GM23248 (cell line): ENCODE results near the gene EVC.

Experiments used
- EZH2 ChIP-seq: fragments of 200-600 bp; sonication (generic); IDR thresholded peaks from 2 replicates; pipeline ENCODE4 v1.6.1; 2018; ENCODE audit warnings: antibody characterized with exemption, mild to moderate bottlenecking; ENCODE audit not compliant: insufficient read depth, poor library complexity, severe bottlenecking
- EZH2phosphoT487 ChIP-seq: fragments of 200-600 bp; sonication (generic); IDR thresholded peaks from 2 replicates; pipeline ENCODE4 v1.6.1; 2018; ENCODE audit warnings: antibody characterized with exemption, moderate library complexity, mild to moderate bottlenecking, low read depth; ENCODE audit not compliant: insufficient read depth

DNA sequence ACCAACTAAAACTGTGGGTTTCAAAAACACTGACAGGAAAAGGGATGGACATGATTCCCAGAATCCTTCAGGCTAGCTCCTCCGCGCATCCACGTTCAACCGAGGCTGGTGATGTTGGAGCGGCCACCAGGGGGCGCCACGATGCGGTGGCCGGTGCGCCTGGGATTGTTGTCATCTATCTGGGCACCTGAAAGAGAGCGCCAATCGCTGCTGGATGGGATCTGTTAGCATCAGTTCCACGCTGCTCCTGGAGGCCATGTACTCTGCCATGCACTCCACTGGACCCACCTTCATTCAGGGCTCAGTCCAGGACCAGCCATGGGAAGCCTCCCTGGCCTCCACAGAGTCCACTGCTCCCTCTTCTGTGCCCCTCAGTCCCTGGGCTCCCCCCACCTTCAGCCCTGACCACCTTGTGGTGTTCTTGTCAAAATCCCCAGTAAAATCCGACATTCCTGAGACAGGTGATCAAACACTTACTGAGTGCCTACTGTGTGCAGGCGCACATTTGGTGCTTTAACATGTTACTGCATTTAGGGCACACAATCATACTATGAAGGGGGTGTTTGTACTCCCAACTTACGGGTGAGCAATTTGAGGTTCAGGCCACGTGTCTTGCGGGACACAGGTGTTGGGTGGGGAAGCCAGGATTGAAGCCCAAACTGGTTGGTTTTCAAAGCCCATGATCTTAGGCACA, 110.8 kb downstream of the EVC start:
- TF ChIP-seq EZH2 (no peak), EZH2phosphoT487 (no peak)
